Amygdala (tissue), 56 donors: ENCODE data around the gene TSR2.
A peak's percentile ranks its signal among the peaks of the same experiment; 100 is the strongest.
"Not testable (repeated sequence)": the region's sequence is repeated elsewhere in the genome, so short reads cannot be mapped to it uniquely, and the experiment has no call there.

Experiments used
- DNase-seq, 56 donors: peaks; one replicate each; lab custom pipeline; 2025; lab: John Stamatoyannopoulos, UW

TSR2 gene

GRCh38 chrX:54470054-54470760 lies 30.0 kb downstream of the TSR2 start:
- DNase-seq: no peak

DNA sequence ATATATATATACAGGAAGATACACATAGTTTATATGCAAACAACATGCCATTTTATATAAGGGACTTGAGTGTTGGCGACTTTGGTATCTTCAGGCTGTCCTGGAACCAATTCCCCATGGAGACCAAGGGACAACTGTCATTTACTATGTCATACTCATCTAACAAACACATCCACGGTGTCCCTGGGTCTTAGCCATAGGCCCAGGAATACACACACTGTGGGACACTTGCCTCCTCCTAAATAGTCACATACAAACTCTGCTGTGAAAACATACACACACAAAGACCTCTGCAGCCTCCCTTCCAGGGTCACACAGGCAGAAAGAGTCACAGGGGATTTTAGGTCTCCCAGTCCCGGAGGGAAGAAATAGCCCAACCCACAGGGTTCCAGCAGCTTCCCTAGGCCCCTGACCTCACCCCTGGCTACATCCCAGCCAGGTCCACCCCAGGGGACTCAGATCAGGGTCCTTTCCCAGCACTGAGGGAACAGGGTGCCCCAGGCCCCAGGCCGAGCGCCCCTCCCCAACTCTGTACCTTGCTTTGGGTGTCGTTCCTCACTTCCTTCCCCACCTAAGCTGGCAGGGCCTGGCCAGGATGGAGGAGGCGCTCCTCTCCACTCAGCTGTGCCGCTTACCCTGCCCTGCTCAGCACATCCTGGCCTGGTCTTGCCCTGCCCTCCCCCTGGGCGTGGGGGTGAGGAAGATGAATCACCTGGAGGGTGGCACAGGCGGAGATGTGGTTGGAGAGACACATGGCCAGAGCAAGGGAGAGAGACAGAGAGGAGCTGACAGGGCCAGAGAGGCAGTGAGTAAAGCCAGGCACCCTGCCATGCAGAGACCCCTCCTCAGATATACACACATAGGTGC lies 34.0 kb downstream of the TSR2 start:
- no peak for DNase-seq

GRCh38 chrX:54479136-54480111 lies 39.2 kb downstream of the TSR2 start:
- DNase-seq: no peak

GRCh38 chrX:54482839-54483593 lies 42.8 kb downstream of the TSR2 start:
- no peak for DNase-seq

- DNase-seq: peak in 8 of 56 donors; percentile 0 to 21 (median 4)
These were observed 43.7 kb downstream of the TSR2 start for GRCh38 chrX:54483946-54484345.

- DNase-seq: no peak
These were observed 44.5 kb downstream of the TSR2 start for GRCh38 chrX:54484666-54485065.

GRCh38 chrX:54489819-54490218 lies 49.6 kb downstream of the TSR2 start:
- DNase-seq: not testable (repeated sequence)

- peak in 2 of 56 donors; percentile 5 to 12 for DNase-seq
These were observed 52.1 kb downstream of the TSR2 start for GRCh38 chrX:54492340-54492739.

- DNase-seq: no peak
These were observed 54.2 kb downstream of the TSR2 start for GRCh38 chrX:54494166-54494988.
